ENCODE data around the gene CSHL1.

CSHL1 gene

DNA sequence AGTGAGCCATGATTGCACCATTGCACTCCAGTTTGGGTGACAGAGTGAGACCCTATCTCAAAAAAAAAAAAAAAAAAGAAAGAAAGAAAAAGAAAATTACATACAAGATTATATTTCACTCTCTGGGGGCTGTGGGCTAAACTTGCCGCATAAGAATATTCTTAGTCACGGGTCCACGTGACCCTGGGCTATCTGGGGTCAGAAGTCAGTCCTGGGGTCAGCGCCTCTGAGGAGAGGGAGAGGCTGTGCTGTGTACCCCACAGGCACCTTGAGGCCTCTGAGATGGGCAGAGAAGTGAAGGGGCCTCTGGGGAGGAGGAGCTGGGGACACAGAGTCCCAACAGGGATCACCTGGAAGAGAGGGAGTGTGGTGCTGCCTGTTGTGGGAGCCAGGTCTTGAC is 26.9 kb upstream of the CSHL1 start:
- Histone ChIP-seq H3K27me3 (ENCODE audit: control insufficient read depth in 1 of 2, insufficient read depth in 2 of 2, low read length in 2 of 2) (no peaks in the 10 kb centered on the region), H3K9me3 (ENCODE audit: low read length) (no peaks in the 10 kb centered on the region), H3K4me1 (ENCODE audit: insufficient read depth, low read length) (no peaks in the 10 kb centered on the region), H3K9ac (ENCODE audit: low read length) (no peak overlapping the region), H3K4me3 (ENCODE audit: low read depth in 1 of 2, low read length in 2 of 2) (no peak overlapping the region), H3K27ac (ENCODE audit: low read depth, low read length) (no peak overlapping the region), H3K36me3 (ENCODE audit: insufficient read depth, low read length) (no peaks in the 10 kb centered on the region)

DNA sequence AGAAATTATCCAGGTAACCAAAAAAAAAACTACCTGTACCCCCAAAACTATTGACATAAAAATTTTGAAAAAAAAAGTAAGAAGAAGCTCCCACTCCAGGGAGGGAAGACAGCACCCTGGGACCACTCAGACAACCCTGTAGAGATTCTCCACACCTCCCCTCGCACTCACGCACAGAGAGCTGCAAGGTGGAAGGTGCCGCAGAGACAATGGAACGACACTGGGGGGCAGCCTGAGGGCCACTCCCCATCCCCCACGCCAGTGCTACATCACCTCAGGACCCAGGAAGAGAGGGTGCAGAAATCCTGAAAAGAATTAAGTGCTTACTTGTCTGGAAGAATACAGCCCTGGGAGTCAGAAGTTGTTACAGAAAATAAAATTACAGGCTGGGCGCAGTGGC is 26.3 kb upstream of the CSHL1 start:
- H3K4me1 ChIP-seq (ENCODE audit: insufficient read depth, low read length) = no peaks in the 10 kb centered on the region
- peaks cover 0 to 3% of the 10 kb centered on the region in 2 donors for H3K27me3 ChIP-seq (ENCODE audit: control insufficient read depth in 1 of 2, insufficient read depth in 2 of 2, low read length in 2 of 2)
- H3K36me3 ChIP-seq (ENCODE audit: insufficient read depth, low read length) = no peaks in the 10 kb centered on the region
- H3K27ac ChIP-seq (ENCODE audit: low read depth, low read length) = no peak overlapping the region
- no peak overlapping the region for H3K4me3 ChIP-seq (ENCODE audit: low read depth in 1 of 2, low read length in 2 of 2)
- H3K9ac ChIP-seq (ENCODE audit: low read length) = no peak overlapping the region
- H3K9me3 ChIP-seq (ENCODE audit: low read length) = no peaks in the 10 kb centered on the region

DNA sequence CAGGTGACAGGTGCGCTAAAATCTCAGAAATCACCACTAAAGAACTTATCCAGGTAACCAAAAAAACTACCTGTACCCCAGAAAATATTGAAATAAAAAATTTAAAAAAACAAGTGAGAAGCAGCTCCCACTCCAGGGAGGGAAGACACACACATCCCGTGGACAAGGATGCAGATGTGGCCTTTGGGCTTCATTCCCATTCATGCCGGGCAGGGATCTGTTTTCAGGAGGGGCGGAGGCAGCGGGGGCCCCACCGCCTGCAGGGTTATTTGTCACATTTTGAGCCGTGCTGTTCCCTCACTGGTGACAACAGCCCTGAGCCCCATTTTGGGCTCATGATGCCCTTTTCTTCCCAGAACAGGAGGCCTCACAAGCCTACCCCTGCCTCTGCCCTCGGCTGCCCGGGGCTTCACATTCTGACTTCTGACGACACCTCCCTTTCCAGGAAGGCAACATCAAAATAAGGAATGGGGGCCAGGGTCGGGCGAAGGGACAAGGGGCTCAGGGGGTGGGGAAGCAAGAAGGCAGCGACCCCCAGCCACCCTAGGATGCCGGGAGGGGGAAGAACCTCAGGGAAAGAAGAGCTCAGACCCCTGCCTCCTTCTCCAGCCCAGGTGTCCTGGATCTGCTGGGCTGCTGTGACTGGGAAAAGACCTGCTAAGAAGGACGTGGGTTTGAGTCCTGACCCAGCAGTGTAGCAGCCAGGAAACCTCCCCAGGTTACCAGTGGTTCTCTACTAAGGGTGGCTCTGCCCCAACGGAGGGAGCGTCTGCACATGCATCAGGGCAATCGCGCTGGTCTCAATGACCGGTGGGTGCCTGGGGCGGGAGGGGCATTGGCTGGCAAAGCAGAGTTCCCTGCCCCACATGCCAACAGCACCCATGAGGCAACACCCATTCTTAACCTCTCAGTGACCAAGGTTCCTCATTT is 23.4 kb upstream of the CSHL1 start:
- H3K27ac ChIP-seq (ENCODE audit: low read depth, low read length) = no peak overlapping the region
- H3K9ac ChIP-seq (ENCODE audit: low read length) = no peak overlapping the region
- no peaks in the 10 kb centered on the region for H3K9me3 ChIP-seq (ENCODE audit: low read length)
- H3K4me1 ChIP-seq (ENCODE audit: insufficient read depth, low read length) = no peaks in the 10 kb centered on the region
- peaks cover 0 to 4% of the 10 kb centered on the region in 2 donors for H3K27me3 ChIP-seq (ENCODE audit: control insufficient read depth in 1 of 2, insufficient read depth in 2 of 2, low read length in 2 of 2)
- no peaks in the 10 kb centered on the region for H3K36me3 ChIP-seq (ENCODE audit: insufficient read depth, low read length)
- H3K4me3 ChIP-seq (ENCODE audit: low read depth in 1 of 2, low read length in 2 of 2) = no peak overlapping the region

DNA sequence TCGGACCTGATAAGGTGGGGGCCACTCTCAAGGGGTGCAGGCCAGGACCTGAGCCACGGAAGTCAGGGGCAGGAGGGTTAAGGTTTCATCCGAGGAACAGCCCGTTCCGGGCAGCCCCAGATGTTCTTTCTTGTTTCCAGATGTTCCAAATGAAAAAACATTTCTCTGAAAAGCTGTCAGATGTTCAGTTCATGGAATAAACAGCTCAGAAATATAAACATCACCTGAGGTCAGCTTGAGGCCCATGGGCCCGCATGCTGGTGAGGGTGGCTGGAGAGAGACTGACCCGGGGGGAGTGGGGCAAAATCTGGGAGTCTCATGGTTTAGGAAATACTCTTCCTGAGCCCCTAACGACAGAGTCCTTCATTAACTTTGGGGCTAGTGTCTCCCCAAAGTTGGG is 22.5 kb upstream of the CSHL1 start:
- Histone ChIP-seq H3K4me3 (ENCODE audit: low read depth in 1 of 2, low read length in 2 of 2) (no peak overlapping the region), H3K9ac (ENCODE audit: low read length) (no peak overlapping the region), H3K27ac (ENCODE audit: low read depth, low read length) (no peak overlapping the region), H3K9me3 (ENCODE audit: low read length) (no peaks in the 10 kb centered on the region), H3K36me3 (ENCODE audit: insufficient read depth, low read length) (no peaks in the 10 kb centered on the region), H3K4me1 (ENCODE audit: insufficient read depth, low read length) (no peaks in the 10 kb centered on the region), H3K27me3 (ENCODE audit: control insufficient read depth in 1 of 2, insufficient read depth in 2 of 2, low read length in 2 of 2) (peaks cover 0 to 4% of the 10 kb centered on the region in 2 donors)

DNA sequence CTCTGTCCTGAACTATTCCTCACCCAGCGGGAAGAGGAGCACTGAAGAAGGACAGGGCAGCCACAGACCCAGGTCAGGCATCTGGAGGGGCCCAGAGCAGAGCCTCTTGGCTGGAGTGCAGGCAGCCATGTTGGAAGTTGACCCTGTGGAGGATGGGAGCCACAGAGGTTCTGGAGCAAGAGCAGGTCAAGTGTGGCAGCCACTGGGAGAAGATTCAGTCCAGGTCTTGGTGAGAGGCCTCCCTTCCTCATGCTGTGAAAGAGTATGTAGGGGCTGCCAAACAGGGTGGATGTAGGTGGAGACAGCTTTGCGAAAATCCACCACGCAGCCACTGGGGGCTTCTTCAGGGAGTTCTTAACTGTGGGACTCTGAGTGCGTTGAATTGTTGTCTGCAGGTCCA is 21.7 kb upstream of the CSHL1 start:
- peaks cover 0 to 4% of the 10 kb centered on the region in 2 donors for H3K27me3 ChIP-seq (ENCODE audit: control insufficient read depth in 1 of 2, insufficient read depth in 2 of 2, low read length in 2 of 2)
- no peaks in the 10 kb centered on the region for H3K36me3 ChIP-seq (ENCODE audit: insufficient read depth, low read length)
- H3K4me3 ChIP-seq (ENCODE audit: low read depth in 1 of 2, low read length in 2 of 2) = no peak overlapping the region
- H3K27ac ChIP-seq (ENCODE audit: low read depth, low read length) = no peak overlapping the region
- no peaks in the 10 kb centered on the region for H3K4me1 ChIP-seq (ENCODE audit: insufficient read depth, low read length)
- no peaks in the 10 kb centered on the region for H3K9me3 ChIP-seq (ENCODE audit: low read length)
- H3K9ac ChIP-seq (ENCODE audit: low read length) = no peak overlapping the region

DNA sequence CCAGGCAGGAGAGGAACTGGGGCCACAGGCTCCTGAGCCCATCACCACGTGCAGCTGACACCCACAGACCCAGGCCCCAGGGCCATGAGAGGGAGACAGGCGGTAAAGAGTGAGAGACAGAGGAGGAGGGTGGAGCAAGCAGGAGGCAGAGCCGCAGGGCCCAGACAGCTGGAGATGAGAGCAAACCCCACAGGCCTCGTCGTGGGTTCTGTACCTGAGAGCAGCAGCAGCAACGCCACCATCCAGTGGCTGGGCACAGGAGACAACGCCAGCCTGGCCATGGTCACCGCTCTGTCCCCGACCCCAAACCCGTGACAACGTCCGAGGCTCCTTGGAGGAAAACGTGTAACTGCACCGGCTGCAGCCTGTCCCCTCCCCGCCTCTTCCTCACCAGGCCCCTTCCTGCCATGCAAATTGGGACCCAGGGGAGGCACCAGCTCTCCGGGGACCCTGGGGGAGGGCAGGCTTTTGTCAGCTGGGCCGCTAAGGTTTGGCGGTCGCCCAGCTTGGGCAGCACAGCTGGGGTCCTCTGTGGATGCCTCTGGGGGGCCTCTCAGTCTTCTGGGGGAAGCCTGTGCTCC is 21.0 kb upstream of the CSHL1 start, which contains the start of gene CD79B:
TSS of gene CD79B (minus strand) at position 351 of the 581 bp plus-strand sequence. CDS start at position 281, 70 bp downstream.
- no peaks in the 10 kb centered on the region for H3K36me3 ChIP-seq (ENCODE audit: insufficient read depth, low read length)
- no peak within 1 kb of the TSS for H3K27ac ChIP-seq (ENCODE audit: low read depth, low read length)
- peaks cover 0 to 4% of the 10 kb centered on the region in 2 donors for H3K27me3 ChIP-seq (ENCODE audit: control insufficient read depth in 1 of 2, insufficient read depth in 2 of 2, low read length in 2 of 2)
- H3K4me1 ChIP-seq (ENCODE audit: insufficient read depth, low read length) = no peaks in the 10 kb centered on the region
- H3K9me3 ChIP-seq (ENCODE audit: low read length) = no peaks in the 10 kb centered on the region
- no peak within 1 kb of the TSS for H3K9ac ChIP-seq (ENCODE audit: low read length)
- H3K4me3 ChIP-seq (ENCODE audit: low read depth in 1 of 2, low read length in 2 of 2) = no peak within 1 kb of the TSS

DNA sequence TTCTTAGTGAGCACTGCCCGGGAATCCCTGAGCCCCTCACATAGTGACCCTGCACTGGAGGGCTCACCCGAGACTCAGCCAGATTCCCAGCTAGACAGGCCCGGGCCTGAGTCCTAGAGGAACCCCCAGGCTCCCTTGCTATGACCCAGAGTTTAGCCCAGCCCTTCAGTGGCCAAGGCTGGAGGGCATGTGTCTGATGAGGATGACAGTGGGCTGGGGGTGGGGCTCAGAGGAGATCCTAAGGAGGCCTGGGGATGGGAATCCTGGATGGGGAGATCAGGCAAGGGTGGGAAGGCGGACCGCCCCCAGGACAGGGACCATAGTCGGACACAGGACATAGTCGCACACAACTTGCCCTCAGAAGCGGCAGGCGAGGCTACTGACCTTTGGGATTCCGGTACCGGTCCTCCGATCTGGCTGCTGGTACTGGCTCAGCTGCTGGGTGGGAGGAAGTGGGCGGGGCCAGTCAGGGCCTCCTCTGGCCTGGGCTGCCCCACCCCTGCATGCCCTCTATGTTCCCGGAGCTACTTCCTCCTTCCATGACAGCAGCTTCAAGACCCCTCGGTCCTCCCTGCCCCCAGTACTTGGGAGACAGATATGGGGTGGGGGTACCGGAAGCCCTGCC is 20.0 kb upstream of the CSHL1 start:
- Histone ChIP-seq H3K9me3 (ENCODE audit: low read length) (no peaks in the 10 kb centered on the region), H3K9ac (ENCODE audit: low read length) (no peak overlapping the region), H3K4me1 (ENCODE audit: insufficient read depth, low read length) (no peaks in the 10 kb centered on the region), H3K36me3 (ENCODE audit: insufficient read depth, low read length) (no peaks in the 10 kb centered on the region), H3K27ac (ENCODE audit: low read depth, low read length) (no peak overlapping the region), H3K27me3 (ENCODE audit: control insufficient read depth in 1 of 2, insufficient read depth in 2 of 2, low read length in 2 of 2) (peaks cover 0 to 4% of the 10 kb centered on the region in 2 donors), H3K4me3 (ENCODE audit: low read depth in 1 of 2, low read length in 2 of 2) (no peak overlapping the region)

DNA sequence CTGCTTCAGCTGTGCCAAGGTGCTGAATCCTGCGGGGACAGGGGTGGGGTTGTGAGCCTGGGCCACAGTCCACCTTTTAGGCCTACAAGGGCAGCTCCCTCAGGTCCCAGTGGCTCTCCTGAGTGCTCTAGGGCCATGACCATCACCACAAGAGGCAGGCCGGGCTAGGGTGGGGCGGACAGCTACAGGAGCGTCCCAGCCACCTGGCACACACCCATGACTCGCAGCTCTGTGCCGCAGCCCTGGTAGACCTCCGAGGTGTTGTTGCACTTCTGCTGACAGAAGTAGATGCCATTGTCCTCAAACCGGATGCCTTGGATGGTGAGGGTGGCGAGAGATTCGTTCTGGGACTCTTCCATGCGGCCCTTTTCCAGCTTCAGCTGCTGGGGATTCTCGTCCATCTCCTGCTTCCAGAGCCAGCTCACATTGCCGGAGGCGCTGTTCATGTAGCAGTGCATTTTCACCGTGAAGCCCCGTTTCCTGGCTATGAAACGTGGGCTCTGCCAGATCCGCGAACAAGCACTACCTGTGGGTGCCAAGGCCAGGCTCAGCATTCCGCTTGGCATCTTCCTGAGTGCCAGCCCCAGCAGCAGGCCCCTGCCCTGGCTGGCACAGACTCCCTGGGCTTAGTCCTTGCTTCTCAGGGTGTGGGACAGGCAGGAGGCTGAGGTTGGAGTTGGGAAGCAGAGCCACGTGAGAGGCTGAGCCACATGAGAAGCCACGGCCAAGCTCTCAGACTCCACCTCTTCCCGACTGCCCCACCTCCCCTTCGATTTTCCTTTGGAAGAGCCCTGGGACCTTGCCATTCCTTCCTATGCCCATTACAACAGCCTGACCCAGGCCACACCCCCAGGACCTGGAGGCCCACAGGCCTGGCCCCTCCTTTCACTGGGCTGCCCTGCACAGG is 19.1 kb upstream of the CSHL1 start:
- H3K4me1 ChIP-seq (ENCODE audit: insufficient read depth, low read length) = no peaks in the 10 kb centered on the region
- no peaks in the 10 kb centered on the region for H3K36me3 ChIP-seq (ENCODE audit: insufficient read depth, low read length)
- H3K9me3 ChIP-seq (ENCODE audit: low read length) = no peaks in the 10 kb centered on the region
- H3K27me3 ChIP-seq (ENCODE audit: control insufficient read depth in 1 of 2, insufficient read depth in 2 of 2, low read length in 2 of 2) = peaks cover 0 to 4% of the 10 kb centered on the region in 2 donors
- H3K9ac ChIP-seq (ENCODE audit: low read length) = no peak overlapping the region
- no peak overlapping the region for H3K4me3 ChIP-seq (ENCODE audit: low read depth in 1 of 2, low read length in 2 of 2)
- H3K27ac ChIP-seq (ENCODE audit: low read depth, low read length) = no peak overlapping the region

DNA sequence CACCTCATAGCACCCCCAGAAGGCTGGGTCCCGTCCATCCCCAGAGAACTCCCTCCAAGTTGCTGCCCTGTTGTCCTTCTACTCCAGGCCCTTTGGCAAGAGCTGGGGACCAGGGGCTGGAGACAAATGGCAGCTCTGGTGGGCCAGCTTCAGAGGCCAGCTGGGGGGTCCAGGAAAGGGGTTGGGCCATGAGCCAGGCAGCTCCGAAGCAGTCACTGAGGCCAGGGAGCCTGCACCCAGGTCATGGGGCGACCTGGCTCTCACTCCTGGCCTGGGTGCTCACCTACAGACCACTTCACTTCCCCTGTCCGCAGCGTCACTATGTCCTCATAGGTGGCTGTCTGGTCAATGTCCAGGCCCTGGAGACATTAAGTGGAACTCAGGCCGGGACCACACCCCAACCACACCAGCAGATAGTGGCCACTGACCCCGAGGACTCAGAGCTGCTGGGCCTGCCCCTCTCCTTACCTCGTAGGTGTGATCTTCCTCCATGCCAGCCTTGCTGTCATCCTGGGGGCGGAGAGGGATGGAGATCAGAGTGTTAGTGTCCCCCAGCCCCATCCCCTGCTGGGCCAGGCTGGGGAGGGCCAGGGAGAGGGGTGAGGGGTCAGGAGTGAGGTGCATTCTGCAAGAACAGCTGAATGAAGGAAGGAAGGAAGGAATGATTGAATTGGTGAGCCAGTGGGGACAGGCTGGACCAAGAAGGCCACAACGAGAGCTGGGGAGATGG is 18.1 kb upstream of the CSHL1 start:
- H3K4me3 ChIP-seq (ENCODE audit: low read depth in 1 of 2, low read length in 2 of 2) = no peak overlapping the region
- H3K27me3 ChIP-seq (ENCODE audit: control insufficient read depth in 1 of 2, insufficient read depth in 2 of 2, low read length in 2 of 2) = peaks cover 0 to 4% of the 10 kb centered on the region in 2 donors
- no peak overlapping the region for H3K9ac ChIP-seq (ENCODE audit: low read length)
- H3K27ac ChIP-seq (ENCODE audit: low read depth, low read length) = no peak overlapping the region
- H3K36me3 ChIP-seq (ENCODE audit: insufficient read depth, low read length) = no peaks in the 10 kb centered on the region
- no peaks in the 10 kb centered on the region for H3K9me3 ChIP-seq (ENCODE audit: low read length)
- no peaks in the 10 kb centered on the region for H3K4me1 ChIP-seq (ENCODE audit: insufficient read depth, low read length)

DNA sequence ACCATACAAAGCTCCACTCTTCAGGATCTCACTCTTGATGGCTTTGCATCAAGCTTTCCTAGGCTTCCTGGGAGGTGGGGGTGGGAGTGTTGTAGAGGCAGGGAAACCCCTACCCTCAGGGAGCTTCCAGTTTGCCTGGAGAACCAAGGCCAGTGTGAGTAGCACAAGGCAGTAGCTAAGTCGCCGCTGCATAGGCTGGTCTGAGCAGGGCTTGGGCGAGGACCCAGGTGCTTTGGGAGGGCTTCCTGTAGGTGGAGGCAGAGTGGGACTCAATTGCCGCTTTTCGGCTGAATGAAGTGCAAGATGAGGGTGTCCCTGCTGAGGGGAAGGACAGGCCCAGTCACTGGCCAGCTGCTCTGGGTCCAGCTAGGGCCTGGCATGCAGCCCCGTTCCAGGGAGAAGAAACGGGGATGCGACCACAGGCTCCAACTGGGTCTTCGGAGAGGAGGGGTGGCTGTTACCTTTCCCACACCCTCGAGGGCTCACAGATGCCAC is 17.2 kb upstream of the CSHL1 start:
- Histone ChIP-seq H3K9me3 (ENCODE audit: low read length) (no peaks in the 10 kb centered on the region), H3K27me3 (ENCODE audit: control insufficient read depth in 1 of 2, insufficient read depth in 2 of 2, low read length in 2 of 2) (peaks cover 0 to 4% of the 10 kb centered on the region in 2 donors), H3K27ac (ENCODE audit: low read depth, low read length) (no peak overlapping the region), H3K4me3 (ENCODE audit: low read depth in 1 of 2, low read length in 2 of 2) (no peak overlapping the region), H3K36me3 (ENCODE audit: insufficient read depth, low read length) (no peaks in the 10 kb centered on the region), H3K9ac (ENCODE audit: low read length) (no peak overlapping the region), H3K4me1 (ENCODE audit: insufficient read depth, low read length) (no peaks in the 10 kb centered on the region)
